Endothelial cell of umbilical vein (primary cell): Measurements from ENCODE around the gene FRS2. TPM values are rescaled to one million over a fixed set of nuclear protein-coding genes. Genes with fewer than 3 reads are reported as not detected.

Experiments
- BruUV-seq: library from RNA; stranded (reverse); fragments of 400-500 nt; replicated peaks from 2 replicates; lab custom pipeline; 2021; lab: Mats Ljungman, UMichigan
- CTCF ChIA-PET: fragments of 300-600, 350-600 bp; sonication (Branson Sonifier 250); formaldehyde crosslinking; loops from one replicate; lab custom pipeline; 2021; ENCODE audit warnings: antibody characterized with exemption, inconsistent platforms; lab: Charles Lee
- POLR2A ChIA-PET: fragments of 300-600, 350-600 bp; sonication (Branson Sonifier 250); formaldehyde crosslinking; loops from one replicate; lab custom pipeline; 2021; ENCODE audit warnings: antibody characterized with exemption, inconsistent platforms; lab: Charles Lee
- DNase-seq: peaks from one replicate; pipeline ENCODE4 v3.0.0-alpha.2; 2011; ENCODE audit warnings: low read depth, low spot score
- FAIRE-seq: peaks from 2 replicates; lab custom pipeline; 2011; peaks lifted over from hg19 to GRCh38; lab: Jason Lieb, UNC
- H2AFZ ChIP-seq: 2 replicates; pipeline ENCODE4 v1.6.0; 2012; ENCODE audit warnings: low read depth, low read length, control low read depth, inconsistent platforms
- H3K27ac ChIP-seq: 2 replicates; pipeline ENCODE4 v1.5.1; 2011; ENCODE audit warnings: low read depth, mild to moderate bottlenecking, control low read depth, low read length, moderate library complexity; ENCODE audit not compliant: insufficient read depth
- H3K27me3 ChIP-seq, 2 experiments: 2 replicates each; pipeline versions ENCODE4 v1.6.0 to v1.6.1; 2011; ENCODE audit warnings: low read length in 2 of 2, mixed read lengths in 1 of 2; ENCODE audit not compliant: control insufficient read depth in 2 of 2, insufficient read depth in 2 of 2
- H3K36me3 ChIP-seq, 2 experiments: 2 replicates in 1 of 2; 3 replicates in 1 of 2; pipeline ENCODE4 v1.5.1; 2011; ENCODE audit warnings: low read length in 2 of 2, mild to moderate bottlenecking in 1 of 2, moderate library complexity in 1 of 2; ENCODE audit not compliant: control insufficient read depth in 2 of 2, insufficient read depth in 2 of 2; ENCODE audit errors: extremely low read depth in 1 of 2
- H3K4me1 ChIP-seq: 3 replicates; pipeline ENCODE4 v1.5.1; 2011; ENCODE audit warnings: mild to moderate bottlenecking, low read length; ENCODE audit not compliant: control insufficient read depth, insufficient read depth; ENCODE audit errors: extremely low read depth
- H3K4me2 ChIP-seq: 2 replicates; pipeline ENCODE4 v1.6.1; 2011; ENCODE audit warnings: low read length, control low read depth, mixed read lengths; ENCODE audit not compliant: insufficient read depth
- H3K4me3 ChIP-seq, 3 experiments: fragments of 200-600 bp in 1 of 3; sonication (generic), shearing (Covaris generic) in 1 of 3; replicated peaks in 1 of 3; 2 replicates each; pipeline ENCODE4 v1.5.1; 2011 to 2016; ENCODE audit warnings: control low read depth in 3 of 3, low read length in 3 of 3, mild to moderate bottlenecking in 2 of 3, inconsistent platforms in 1 of 3, low read depth in 1 of 3, moderate library complexity in 1 of 3; ENCODE audit not compliant: insufficient read depth in 1 of 3
- H3K79me2 ChIP-seq: 2 replicates; pipeline ENCODE4 v1.6.0; 2012; ENCODE audit warnings: low read length, inconsistent platforms; ENCODE audit not compliant: control insufficient read depth, insufficient read depth
- H3K9ac ChIP-seq: replicated peaks from 2 replicates; pipeline ENCODE3; 2011; ENCODE audit warnings: low read length, control low read depth; ENCODE audit not compliant: insufficient read depth; ENCODE audit errors: extremely low read depth
- H3K9me1 ChIP-seq: replicated peaks from 3 replicates; pipeline ENCODE4 v1.6.0; 2011; ENCODE audit warnings: mild to moderate bottlenecking, low read length; ENCODE audit not compliant: control insufficient read depth, insufficient read depth; ENCODE audit errors: extremely low read depth
- H3K9me3 ChIP-seq: replicated peaks from 2 replicates; pipeline ENCODE4 v1.5.1; 2012; ENCODE audit warnings: low read length, inconsistent platforms; ENCODE audit not compliant: control insufficient read depth, insufficient read depth
- H4K20me1 ChIP-seq: replicated peaks from 2 replicates; pipeline ENCODE3; 2011; ENCODE audit warnings: mild to moderate bottlenecking, low read length; ENCODE audit not compliant: control insufficient read depth, insufficient read depth; ENCODE audit errors: extremely low read depth
- EZH2 ChIP-seq: IDR thresholded peaks from 2 replicates; pipeline ENCODE4 v1.6.1; 2012; ENCODE audit warnings: borderline replicate concordance, low read depth, mild to moderate bottlenecking, moderate library complexity, low read length, inconsistent platforms; ENCODE audit not compliant: severe bottlenecking
- FOS ChIP-seq: IDR thresholded peaks from 2 replicates; pipeline ENCODE4 v1.6.1; 2011; ENCODE audit warnings: mild to moderate bottlenecking, low read length, moderate library complexity, borderline replicate concordance; ENCODE audit not compliant: insufficient read depth
- GATA2 ChIP-seq: IDR thresholded peaks from 2 replicates; pipeline ENCODE4 v1.7.0; 2011; ENCODE audit warnings: low read depth, mild to moderate bottlenecking, moderate library complexity, mixed read lengths, low read length; ENCODE audit not compliant: insufficient read length, insufficient read depth
- JUN ChIP-seq: IDR thresholded peaks from 2 replicates; pipeline ENCODE4 v1.6.1; 2011; ENCODE audit warnings: borderline replicate concordance, low read depth; ENCODE audit not compliant: insufficient read length, insufficient read depth
- MYC ChIP-seq: IDR thresholded peaks from one replicate; pipeline ENCODE4 v1.6.1; 2011; ENCODE audit warnings: mild to moderate bottlenecking, low read depth, low read length
- POLR2A ChIP-seq: IDR thresholded peaks from 2 replicates; pipeline ENCODE4 v1.6.1; 2012; ENCODE audit warnings: low read depth, mild to moderate bottlenecking, control low read depth, low read length
- POLR2AphosphoS5 ChIP-seq: IDR thresholded peaks from 2 replicates; pipeline ENCODE4 v1.6.1; 2012; ENCODE audit warnings: low read depth, mild to moderate bottlenecking, control low read depth, low read length, moderate library complexity; ENCODE audit not compliant: insufficient read depth
- dilution Hi-C: fragments of 300-500 bp; cut with MboI; formaldehyde crosslinking; loops from one replicate; pipeline ENCODE4 v1.15.0; 2019; ENCODE audit warnings: low sequenced_read_pairs; ENCODE audit not compliant: extremely low pct_ligation_motif_present
- intact Hi-C: fragments of 100-400 bp; cut with micrococcal nuclease; formaldehyde crosslinking; loops from one replicate; pipeline ENCODE4 v1.10.0; 2022
- polyA plus RNA-seq, 4 experiments: library from polyadenylated mRNA; depleted of rRNA in 3 of 4; stranded (reverse) in 3 of 4; unstranded in 1 of 4; fragments of >200 nt; gene quantifications; 2 replicates each; pipeline versions ENCODE4 v1.2.1 to v1.2.3, GENCODE V29; 2011 to 2012; ENCODE audit warnings: missing spikeins in 1 of 4
- total RNA-seq: library from RNA; stranded (reverse); gene quantifications from 2 replicates; pipeline ENCODE4 v1.2.3, GENCODE V29; 2021
- TF ChIP-seq, protein P1 (sequence below), 2 donors: IDR thresholded peaks; 1 replicate in 1 of 2; 2 replicates in 1 of 2; pipeline ENCODE4 v1.5.1; 2011; ENCODE audit warnings: low read length in 2 of 2, mild to moderate bottlenecking in 2 of 2, moderate library complexity in 2 of 2, control low read depth in 1 of 2, inconsistent platforms in 1 of 2, low read depth in 1 of 2; ENCODE audit not compliant: insufficient read depth in 1 of 2; ENCODE audit errors: extremely low read depth in 1 of 2
- TF ChIP-seq, protein P2 (sequence below): IDR thresholded peaks from 2 replicates; pipeline ENCODE4 v1.6.1; 2011; ENCODE audit not compliant: insufficient read depth, insufficient read length

FRS2 gene
- total and polyA plus RNA-seq, 2 donors (not counting 3 experiments of a cell fraction or from before 2014, with no cell fraction given), result 6.3 to 15.5 TPM

DNA sequence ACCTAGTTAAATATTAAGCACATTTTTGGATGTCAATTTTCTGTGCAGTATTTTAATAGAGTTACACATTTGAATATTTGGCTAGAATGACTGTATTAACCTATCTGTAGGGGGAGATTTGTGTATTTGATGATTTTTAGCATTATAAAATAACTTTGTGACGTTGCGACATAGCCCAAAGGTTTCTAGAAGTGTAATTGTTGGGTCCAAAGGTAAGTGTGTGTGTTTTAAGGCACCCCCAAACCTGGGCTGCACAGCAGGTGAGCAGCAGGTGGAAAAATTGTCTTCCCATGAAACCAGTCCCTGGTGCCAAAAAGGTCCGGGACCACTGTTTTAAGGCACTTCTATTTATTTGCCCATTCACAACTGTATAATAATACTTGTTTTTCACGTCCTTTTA, 118.3 kb downstream of the FRS2 start:
- Histone ChIP-seq H3K79me2 (peaks cover 38% of the 10 kb centered on the region), H3K9ac (no peak overlapping the region), H3K9me3 (no peaks in the 10 kb centered on the region), H3K27ac (no peak overlapping the region), H4K20me1 (peaks cover 3% of the 10 kb centered on the region), H3K27me3 (no peaks in the 10 kb centered on the region), H2AFZ (no peak overlapping the region), H3K36me3 (peaks cover 25 to 43% of the 10 kb centered on the region in 2 experiments), H3K4me1 (peaks cover 8% of the 10 kb centered on the region), H3K4me2 (no peak overlapping the region), H3K4me3 (no peak overlapping the region), H3K9me1 (no peaks in the 10 kb centered on the region)
- DNase-seq (no peak), FAIRE-seq (no peak)
- POLR2A ChIA-PET, result no interaction called here
- CTCF ChIA-PET, result no interaction called here
- TF ChIP-seq FOS, result no peak
- TF ChIP-seq MYC, result no peak
- TF ChIP-seq POLR2AphosphoS5, result no peak
- TF ChIP-seq, protein P1, sequence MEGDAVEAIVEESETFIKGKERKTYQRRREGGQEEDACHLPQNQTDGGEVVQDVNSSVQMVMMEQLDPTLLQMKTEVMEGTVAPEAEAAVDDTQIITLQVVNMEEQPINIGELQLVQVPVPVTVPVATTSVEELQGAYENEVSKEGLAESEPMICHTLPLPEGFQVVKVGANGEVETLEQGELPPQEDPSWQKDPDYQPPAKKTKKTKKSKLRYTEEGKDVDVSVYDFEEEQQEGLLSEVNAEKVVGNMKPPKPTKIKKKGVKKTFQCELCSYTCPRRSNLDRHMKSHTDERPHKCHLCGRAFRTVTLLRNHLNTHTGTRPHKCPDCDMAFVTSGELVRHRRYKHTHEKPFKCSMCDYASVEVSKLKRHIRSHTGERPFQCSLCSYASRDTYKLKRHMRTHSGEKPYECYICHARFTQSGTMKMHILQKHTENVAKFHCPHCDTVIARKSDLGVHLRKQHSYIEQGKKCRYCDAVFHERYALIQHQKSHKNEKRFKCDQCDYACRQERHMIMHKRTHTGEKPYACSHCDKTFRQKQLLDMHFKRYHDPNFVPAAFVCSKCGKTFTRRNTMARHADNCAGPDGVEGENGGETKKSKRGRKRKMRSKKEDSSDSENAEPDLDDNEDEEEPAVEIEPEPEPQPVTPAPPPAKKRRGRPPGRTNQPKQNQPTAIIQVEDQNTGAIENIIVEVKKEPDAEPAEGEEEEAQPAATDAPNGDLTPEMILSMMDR (IDR thresholded peaks at IDR 0.05; ENCODE audit: extremely low read depth in 1 of 2, insufficient read depth in 1 of 2, low read depth in 1 of 2, low read length in 2 of 2), result no peak
- TF ChIP-seq EZH2, result no peak
- TF ChIP-seq, protein P2, sequence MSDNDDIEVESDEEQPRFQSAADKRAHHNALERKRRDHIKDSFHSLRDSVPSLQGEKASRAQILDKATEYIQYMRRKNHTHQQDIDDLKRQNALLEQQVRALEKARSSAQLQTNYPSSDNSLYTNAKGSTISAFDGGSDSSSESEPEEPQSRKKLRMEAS, result no peak
- TF ChIP-seq JUN, result no peak
- no peak for TF ChIP-seq GATA2
- no peak for TF ChIP-seq POLR2A
- BruUV-seq, result no TSS peak
- intact Hi-C loops, result loop anchor here (5.0 kb wide), 4 partner anchors 149 to 654 kb away; partner anchors contain the start of genes CNOT2 and RAB3IP
- dilution Hi-C loops, result loop anchor here (25.0 kb wide), 1 partner anchor 201 kb away; no protein-coding TSS in a partner anchor
